Tibial artery (tissue), 4 donors: ENCODE data around the gene SERPINA3.
"Not testable (repeated sequence)": the region's sequence is repeated elsewhere in the genome, so short reads cannot be mapped to it uniquely, and the experiment has no call there.

Source experiments
- DNase-seq, 2 donors: peaks; one replicate each; pipeline ENCODE4 v3.0.0-alpha.2; 2019
- H3K27ac ChIP-seq, 2 donors: fragments of 200-600 bp; sonication (generic) in 1 of 2; 1 replicate in 1 of 2; 2 replicates in 1 of 2; pipeline ENCODE4 v1.5.1; 2018 to 2019; ENCODE audit warnings: mild to moderate bottlenecking in 1 of 2
- H3K27me3 ChIP-seq, 2 donors: fragments of 200-600 bp; sonication (generic) in 1 of 2; one replicate each; pipeline versions ENCODE4 v1.5.1 to v1.6.0; 2016 to 2019
- H3K36me3 ChIP-seq, 3 donors: fragments of 200-600 bp; sonication (generic) in 2 of 3; one replicate each; pipeline ENCODE4 v1.5.1; 2016 to 2019; ENCODE audit warnings: mild to moderate bottlenecking in 2 of 3
- H3K4me1 ChIP-seq, 4 donors: fragments of 200-600 bp; sonication (generic) in 2 of 4; 1 replicate in 3 of 4; 2 replicates in 1 of 4; pipeline ENCODE4 v1.5.1; 2016 to 2019
- H3K4me3 ChIP-seq, 2 donors: fragments of 200-600 bp; sonication (generic) in 1 of 2; 1 replicate in 1 of 2; 2 replicates in 1 of 2; pipeline ENCODE4 v1.5.1; 2018 to 2019; ENCODE audit warnings: mild to moderate bottlenecking in 2 of 2
- H3K9me3 ChIP-seq, 3 donors: fragments of 200-600 bp; sonication (generic) in 1 of 3; one replicate each; pipeline ENCODE4 v1.5.1; 2016 to 2019
- CTCF ChIP-seq, 2 experiments: fragments of 200-600 bp in 1 of 2; fragments of 450-650 bp in 1 of 2; IDR thresholded peaks; one replicate each; pipeline ENCODE4 v1.5.1; 2017 to 2019; ENCODE audit warnings: antibody characterized with exemption in 2 of 2, mild to moderate bottlenecking in 1 of 2, moderate library complexity in 1 of 2
- intact Hi-C: fragments of 100-400 bp; cut with DNase I; formaldehyde crosslinking; loops from one replicate; pipeline ENCODE4 v1.15.0; 2023; ENCODE audit warnings: low total_unique reads

Gene SERPINA3

GRCh38 chr14:94636744-94637412, 24.7 kb downstream of the SERPINA3 start:
- Histone ChIP-seq H3K36me3 (no peaks in the 10 kb centered on the region), H3K4me3 (no peak overlapping the region), H3K27ac (no peak overlapping the region), H3K4me1 (no peaks in the 10 kb centered on the region), H3K27me3 (peaks cover 0 to 10% of the 10 kb centered on the region in 2 donors), H3K9me3 (no peaks in the 10 kb centered on the region)
- intact Hi-C loops = no loop called here
- no peak for TF ChIP-seq CTCF (IDR thresholded peaks at IDR 0.05)
- DNase-seq = no peak

- H3K4me3 ChIP-seq, H3K36me3 ChIP-seq, H3K27me3 ChIP-seq, H3K4me1 ChIP-seq, H3K27ac ChIP-seq, H3K9me3 ChIP-seq, intact Hi-C loops: not testable (repeated sequence)
- DNase-seq = peak in 1 of 2 donors; percentile 34
These were observed 25.6 kb downstream of the SERPINA3 start for GRCh38 chr14:94637814-94638213.

GRCh38 chr14:94638339-94638738, 26.1 kb downstream of the SERPINA3 start:
- H3K4me3 ChIP-seq = no peak overlapping the region
- no peak for DNase-seq
- intact Hi-C loops = no loop called here
- peaks cover 0 to 2% of the 10 kb centered on the region in 2 donors for H3K27me3 ChIP-seq
- no peaks in the 10 kb centered on the region for H3K9me3 ChIP-seq
- H3K36me3 ChIP-seq = no peaks in the 10 kb centered on the region
- H3K4me1 ChIP-seq = no peaks in the 10 kb centered on the region
- TF ChIP-seq CTCF (IDR thresholded peaks at IDR 0.05) = no peak
- H3K27ac ChIP-seq = no peak overlapping the region

- DNase-seq = no peak
- Histone ChIP-seq H3K36me3 (no peaks in the 10 kb centered on the region), H3K27me3 (no peaks in the 10 kb centered on the region), H3K4me1 (no peaks in the 10 kb centered on the region), H3K9me3 (no peaks in the 10 kb centered on the region), H3K4me3 (no peak overlapping the region), H3K27ac (no peak overlapping the region)
- TF ChIP-seq CTCF (IDR thresholded peaks at IDR 0.05) = no peak
- intact Hi-C loops = no loop called here
These were observed 27.0 kb downstream of the SERPINA3 start for GRCh38 chr14:94638961-94639817.

GRCh38 chr14:94640721-94641631, 28.8 kb downstream of the SERPINA3 start:
- no peaks in the 10 kb centered on the region for H3K27me3 ChIP-seq
- no peaks in the 10 kb centered on the region for H3K9me3 ChIP-seq
- no peak overlapping the region for H3K27ac ChIP-seq
- H3K4me3 ChIP-seq = no peak overlapping the region
- H3K4me1 ChIP-seq = no peaks in the 10 kb centered on the region
- no peak for DNase-seq
- intact Hi-C loops = no loop called here
- no peak for TF ChIP-seq CTCF (IDR thresholded peaks at IDR 0.05)
- H3K36me3 ChIP-seq = no peaks in the 10 kb centered on the region
